ENCODE results near the gene PCP4.

- no peak for TF ChIP-seq EZH2 (IDR thresholded peaks at IDR 0.05; ENCODE audit: borderline replicate concordance, low read depth, low read length, severe bottlenecking)
- TF ChIP-seq, protein P1, sequence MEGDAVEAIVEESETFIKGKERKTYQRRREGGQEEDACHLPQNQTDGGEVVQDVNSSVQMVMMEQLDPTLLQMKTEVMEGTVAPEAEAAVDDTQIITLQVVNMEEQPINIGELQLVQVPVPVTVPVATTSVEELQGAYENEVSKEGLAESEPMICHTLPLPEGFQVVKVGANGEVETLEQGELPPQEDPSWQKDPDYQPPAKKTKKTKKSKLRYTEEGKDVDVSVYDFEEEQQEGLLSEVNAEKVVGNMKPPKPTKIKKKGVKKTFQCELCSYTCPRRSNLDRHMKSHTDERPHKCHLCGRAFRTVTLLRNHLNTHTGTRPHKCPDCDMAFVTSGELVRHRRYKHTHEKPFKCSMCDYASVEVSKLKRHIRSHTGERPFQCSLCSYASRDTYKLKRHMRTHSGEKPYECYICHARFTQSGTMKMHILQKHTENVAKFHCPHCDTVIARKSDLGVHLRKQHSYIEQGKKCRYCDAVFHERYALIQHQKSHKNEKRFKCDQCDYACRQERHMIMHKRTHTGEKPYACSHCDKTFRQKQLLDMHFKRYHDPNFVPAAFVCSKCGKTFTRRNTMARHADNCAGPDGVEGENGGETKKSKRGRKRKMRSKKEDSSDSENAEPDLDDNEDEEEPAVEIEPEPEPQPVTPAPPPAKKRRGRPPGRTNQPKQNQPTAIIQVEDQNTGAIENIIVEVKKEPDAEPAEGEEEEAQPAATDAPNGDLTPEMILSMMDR (IDR thresholded peaks at IDR 0.05; ENCODE audit: borderline replicate concordance, extremely low read depth, low read length, poor library complexity, severe bottlenecking): no peak
Measured at GRCh38 chr21:39852726-39853500, 14.3 kb upstream of the PCP4 start.

Measured in DND-41 (cell line).